Measurements from ENCODE around the gene FNTB. TPM values are rescaled to one million over a fixed set of nuclear protein-coding genes. Genes with fewer than 3 reads are reported as not detected.
"Not testable (repeated sequence)": the region's sequence is repeated elsewhere in the genome, so short reads cannot be mapped to it uniquely, and the experiment has no call there.

Gene FNTB
- polyA plus RNA-seq, 3 donors from 2014 or later, result 1.0 to 5.2 (median 1.6) TPM

DNA sequence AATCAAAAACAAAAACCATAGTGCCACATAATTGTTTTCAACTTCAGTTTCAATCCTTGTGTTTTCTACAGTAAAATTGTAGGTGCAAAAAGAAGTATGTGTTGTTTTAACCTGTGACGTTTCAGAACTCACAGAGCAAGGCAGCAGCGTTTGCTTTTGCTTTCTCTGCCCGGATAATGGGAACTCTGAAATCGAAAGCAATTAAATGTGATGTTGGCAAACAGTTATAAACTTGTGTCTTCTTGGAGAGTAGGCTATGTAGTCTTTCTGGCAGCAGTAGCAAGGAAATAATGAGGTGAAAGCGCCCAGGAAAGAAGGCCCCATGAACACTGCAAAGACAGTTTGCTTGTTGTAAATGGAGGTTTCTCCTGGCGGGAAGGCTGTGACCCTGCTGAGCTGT is 39.1 kb downstream of the FNTB start:
- Mint-ChIP-seq H3K4me1 (no peaks in the 10 kb centered on the region), H3K36me3 (peaks cover 0 to 31% (median 24%) of the 10 kb centered on the region in 3 donors), H3K27me3 (ENCODE audit: low read depth in 3 of 3) (peaks cover 0 to 1% (median 0%) of the 10 kb centered on the region in 3 donors), H3K9me3 (no peaks in the 10 kb centered on the region), H3K27ac (no peak overlapping the region), H3K4me3 (no peak overlapping the region)
- DNase-seq, result no peak

DNA sequence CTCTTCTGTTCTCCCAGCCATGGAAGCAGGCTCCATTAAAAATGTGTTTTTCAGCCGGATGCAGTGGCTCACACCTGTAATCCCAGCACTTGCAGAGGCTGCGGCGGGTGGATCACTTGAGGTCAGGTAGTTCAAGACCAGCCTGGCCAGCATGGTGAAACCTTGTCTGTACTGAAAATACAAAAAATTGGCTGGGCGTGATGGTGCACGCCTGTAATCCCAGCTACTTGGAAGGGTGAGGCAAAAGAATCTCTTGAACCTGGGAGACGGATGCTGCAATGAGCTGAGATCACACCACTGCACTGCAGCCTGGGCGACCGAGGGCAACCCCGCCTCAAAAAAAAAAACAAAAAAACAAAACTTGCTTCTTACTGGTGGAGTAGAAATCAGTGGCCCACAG is 39.8 kb downstream of the FNTB start:
- no peak overlapping the region for H3K4me3 Mint-ChIP-seq

DNA sequence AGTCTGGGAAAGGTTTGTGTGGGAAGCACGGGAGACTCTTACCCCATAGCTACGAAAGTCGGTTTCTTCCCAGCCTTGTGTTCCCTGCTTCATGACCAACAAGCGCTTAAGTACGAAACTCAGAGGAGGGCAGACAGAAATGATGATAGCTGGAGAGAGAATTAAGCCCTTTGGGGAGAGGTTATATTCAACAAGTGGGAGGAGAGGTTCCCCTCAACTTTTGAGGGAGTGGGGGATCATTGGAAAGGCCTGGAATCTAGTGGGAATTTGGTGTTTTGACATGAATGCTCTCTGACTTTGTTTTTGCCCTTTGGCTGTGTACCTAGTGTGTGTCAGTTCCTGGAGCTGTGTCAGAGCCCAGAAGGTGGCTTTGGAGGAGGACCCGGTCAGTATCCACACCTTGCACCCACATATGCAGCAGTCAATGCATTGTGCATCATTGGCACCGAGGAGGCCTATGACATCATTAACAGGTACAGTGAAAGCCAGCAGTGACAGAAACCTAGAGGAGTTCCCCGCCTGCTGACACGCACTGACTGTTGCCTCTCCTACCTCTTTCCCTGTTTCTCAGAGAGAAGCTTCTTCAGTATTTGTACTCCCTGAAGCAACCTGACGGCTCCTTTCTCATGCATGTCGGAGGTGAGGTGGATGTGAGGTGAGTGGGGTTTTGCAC is 40.6 kb downstream of the FNTB start:
- Mint-ChIP-seq H3K9me3 (no peaks in the 10 kb centered on the region), H3K27ac (no peak overlapping the region), H3K36me3 (peaks cover 4 to 36% (median 29%) of the 10 kb centered on the region in 3 donors), H3K27me3 (ENCODE audit: low read depth in 3 of 3) (peaks cover 0 to 1% (median 0%) of the 10 kb centered on the region in 3 donors), H3K4me3 (no peak overlapping the region), H3K4me1 (no peaks in the 10 kb centered on the region)
- no peak for DNase-seq

More for the DNA sequence above, 39.8 kb downstream of the FNTB start:
- no peak for DNase-seq
- Mint-ChIP-seq H3K27me3 (ENCODE audit: low read depth in 3 of 3) (peaks cover 0 to 1% (median 0%) of the 10 kb centered on the region in 3 donors), H3K9me3 (no peaks in the 10 kb centered on the region), H3K36me3 (peaks cover 0 to 34% (median 24%) of the 10 kb centered on the region in 3 donors), H3K4me1 (no peaks in the 10 kb centered on the region), H3K27ac (no peak overlapping the region)

DNA sequence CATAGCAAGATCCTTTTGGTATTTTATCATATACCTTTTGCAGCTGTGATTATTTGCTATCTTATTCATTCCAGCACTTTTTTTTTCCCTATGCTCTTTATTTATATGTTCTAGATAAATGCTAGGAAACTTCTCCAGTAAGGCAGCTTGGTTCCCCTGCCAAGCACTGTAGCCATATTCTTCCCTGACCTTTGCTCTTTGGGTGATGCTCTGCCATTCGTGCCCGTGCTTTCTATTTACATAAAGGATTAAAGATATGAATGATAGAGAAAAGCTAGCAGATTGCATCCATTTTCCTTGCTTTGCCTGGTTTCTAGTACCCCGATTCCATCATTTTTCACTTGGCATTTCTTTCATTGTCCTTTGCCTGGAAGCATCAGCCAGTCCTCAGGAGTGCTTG is 42.2 kb downstream of the FNTB start:
- H3K4me3 Mint-ChIP-seq, result no peak overlapping the region
- H3K36me3 Mint-ChIP-seq, result peaks cover 8 to 46% (median 34%) of the 10 kb centered on the region in 3 donors
- H3K27me3 Mint-ChIP-seq (ENCODE audit: low read depth in 3 of 3), result peaks cover 0 to 3% (median 0%) of the 10 kb centered on the region in 3 donors
- no peak for DNase-seq
- no peak overlapping the region for H3K27ac Mint-ChIP-seq
- no peaks in the 10 kb centered on the region for H3K9me3 Mint-ChIP-seq
- H3K4me1 Mint-ChIP-seq, result no peaks in the 10 kb centered on the region

DNA sequence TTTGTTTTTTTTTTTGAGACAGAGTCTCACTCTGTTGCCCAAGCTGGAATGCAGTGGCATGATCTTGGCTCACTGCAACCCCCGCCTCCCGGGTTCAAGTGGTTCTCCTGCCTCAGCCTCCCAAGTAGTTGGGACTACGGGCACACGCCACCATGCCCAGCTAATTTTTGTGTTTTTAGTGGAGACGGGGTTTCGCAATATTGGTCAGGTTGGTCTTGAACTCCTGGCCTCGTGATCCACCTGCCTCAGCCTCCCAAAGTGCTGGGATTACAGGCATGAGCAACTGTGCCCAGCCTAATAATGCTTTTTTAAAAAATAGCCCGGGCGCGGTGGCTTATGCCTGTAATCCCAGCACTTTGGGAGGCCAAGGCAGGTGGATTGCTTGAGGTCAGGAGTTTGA is 44.6 kb downstream of the FNTB start:
- H3K36me3 Mint-ChIP-seq, result peaks cover 8 to 46% (median 41%) of the 10 kb centered on the region in 3 donors
- H3K4me1 Mint-ChIP-seq; DNase-seq; H3K9me3 Mint-ChIP-seq; H3K27ac Mint-ChIP-seq; H3K27me3 Mint-ChIP-seq (ENCODE audit: low read depth in 3 of 3); H3K4me3 Mint-ChIP-seq: not testable (repeated sequence)

DNA sequence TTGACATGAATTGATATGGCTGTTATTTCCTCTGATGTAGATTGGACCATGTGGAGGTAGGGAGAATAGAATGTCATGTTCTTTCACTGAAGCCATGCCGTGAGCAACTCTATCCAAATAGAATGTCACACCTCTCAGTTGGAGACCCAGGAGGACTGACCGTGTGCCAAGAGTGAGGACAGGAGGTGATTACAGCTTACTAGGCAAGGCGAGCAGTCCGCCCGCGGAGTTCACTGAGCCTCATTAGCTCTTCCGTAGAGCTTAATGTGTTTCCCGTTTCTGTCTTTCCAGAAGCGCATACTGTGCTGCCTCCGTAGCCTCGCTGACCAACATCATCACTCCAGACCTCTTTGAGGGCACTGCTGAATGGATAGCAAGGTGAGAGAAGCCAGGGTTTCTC is 45.6 kb downstream of the FNTB start:
- H3K27ac Mint-ChIP-seq, result no peak overlapping the region
- no peak for DNase-seq

DNA sequence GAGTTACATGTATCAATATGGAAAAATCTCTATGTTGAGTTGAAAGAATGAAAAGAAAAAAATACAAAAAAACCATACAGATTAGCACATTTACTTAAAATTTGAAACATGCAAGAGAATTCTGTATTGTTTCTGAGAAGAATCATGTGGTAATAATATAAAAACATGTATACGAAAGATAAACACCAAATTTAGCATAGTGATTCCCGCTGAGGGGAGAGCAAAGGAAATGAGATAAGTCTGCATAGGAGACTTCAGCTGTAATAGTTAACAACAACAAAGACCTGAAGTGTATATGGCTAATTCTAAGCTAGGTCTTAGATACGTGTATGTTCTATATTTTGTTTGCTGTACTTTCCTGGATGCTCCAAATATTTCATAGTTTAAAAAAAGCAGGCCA is 46.5 kb downstream of the FNTB start:
- Mint-ChIP-seq H3K27ac (no peak overlapping the region), H3K27me3 (ENCODE audit: low read depth in 3 of 3) (peaks cover 0 to 2% (median 0%) of the 10 kb centered on the region in 3 donors), H3K4me1 (no peaks in the 10 kb centered on the region), H3K4me3 (no peak overlapping the region), H3K36me3 (peaks cover 8 to 35% (median 34%) of the 10 kb centered on the region in 3 donors), H3K9me3 (no peaks in the 10 kb centered on the region)
- DNase-seq, result no peak

More for the DNA sequence above, 45.6 kb downstream of the FNTB start:
- Mint-ChIP-seq H3K9me3 (no peaks in the 10 kb centered on the region), H3K4me1 (no peaks in the 10 kb centered on the region), H3K27me3 (ENCODE audit: low read depth in 3 of 3) (peaks cover 0 to 2% (median 0%) of the 10 kb centered on the region in 3 donors), H3K4me3 (no peak overlapping the region), H3K36me3 (peaks cover 8 to 42% (median 36%) of the 10 kb centered on the region in 3 donors)

DNA sequence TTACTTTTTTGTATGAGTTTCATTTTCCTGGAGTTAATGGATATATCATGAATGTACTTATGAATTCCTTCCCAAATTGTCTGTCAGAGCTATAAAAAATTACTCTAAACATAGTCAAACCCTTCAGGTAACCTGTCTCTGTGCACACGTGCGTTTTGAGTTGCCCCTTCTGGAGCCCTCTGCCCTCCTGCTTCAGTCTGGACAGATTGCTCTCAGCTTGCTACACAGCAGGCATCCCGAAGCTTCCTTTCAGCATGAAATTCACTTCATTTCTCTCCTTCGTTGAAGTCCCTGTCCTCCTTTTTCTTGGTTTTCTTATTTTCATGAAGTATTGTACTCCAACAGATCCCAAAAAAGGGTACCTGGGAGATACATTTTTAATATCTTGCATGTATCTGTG is 47.3 kb downstream of the FNTB start:
- DNase-seq, result no peak
- H3K27ac Mint-ChIP-seq, result no peak overlapping the region
- no peaks in the 10 kb centered on the region for H3K4me1 Mint-ChIP-seq
- H3K27me3 Mint-ChIP-seq (ENCODE audit: low read depth in 3 of 3), result peaks cover 0 to 2% (median 0%) of the 10 kb centered on the region in 3 donors
- H3K36me3 Mint-ChIP-seq, result peaks cover 11 to 35% (median 33%) of the 10 kb centered on the region in 3 donors
- H3K9me3 Mint-ChIP-seq, result no peaks in the 10 kb centered on the region
- H3K4me3 Mint-ChIP-seq, result no peak overlapping the region

DNA sequence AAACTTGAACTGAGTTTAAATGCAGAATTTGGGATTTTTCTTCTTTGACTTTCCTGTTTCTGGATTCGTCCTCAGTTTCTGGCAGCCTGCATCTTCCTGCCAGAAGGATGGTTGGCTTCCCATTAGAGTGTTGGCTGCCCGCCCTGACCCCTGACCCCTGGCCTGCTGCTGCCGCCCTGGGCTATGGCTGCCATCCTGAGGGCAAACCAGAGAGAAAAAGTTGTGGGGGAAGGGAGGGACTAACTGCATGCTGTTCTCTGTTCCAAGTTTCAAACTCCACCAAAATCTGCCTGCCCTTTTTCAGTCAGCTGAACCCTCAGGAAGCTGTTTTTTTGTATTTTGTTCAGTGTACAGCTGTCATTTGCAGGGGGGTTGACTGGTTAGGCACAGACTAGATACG is 48.4 kb downstream of the FNTB start:
- Mint-ChIP-seq H3K27me3 (ENCODE audit: low read depth in 3 of 3) (peaks cover 0 to 2% (median 0%) of the 10 kb centered on the region in 3 donors), H3K36me3 (peaks cover 11 to 25% (median 23%) of the 10 kb centered on the region in 3 donors), H3K27ac (no peak overlapping the region), H3K9me3 (no peaks in the 10 kb centered on the region), H3K4me3 (no peak overlapping the region), H3K4me1 (no peaks in the 10 kb centered on the region)
- no peak for DNase-seq

DNA sequence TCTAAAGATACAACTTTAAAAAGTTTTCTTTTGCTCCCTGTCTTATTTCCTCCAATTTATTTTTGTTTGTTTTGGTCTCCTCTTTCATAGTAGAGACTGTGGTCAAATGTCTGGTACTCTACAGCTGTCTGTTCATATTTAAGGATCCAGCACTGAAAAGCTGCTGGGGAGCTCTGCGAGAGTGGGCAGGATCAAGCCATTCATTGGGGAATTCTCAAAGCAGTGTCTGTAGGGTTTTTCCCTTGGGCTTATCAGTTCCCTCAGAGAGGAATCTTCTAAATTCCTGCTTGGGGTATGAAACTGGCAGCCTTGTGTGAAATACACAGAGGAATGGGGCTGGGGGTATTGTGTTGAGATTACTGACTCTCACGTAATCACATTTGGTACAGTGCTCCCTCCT is 52.3 kb downstream of the FNTB start:
- no peak overlapping the region for H3K27ac Mint-ChIP-seq
- DNase-seq, result no peak
- H3K9me3 Mint-ChIP-seq, result no peaks in the 10 kb centered on the region
- H3K4me1 Mint-ChIP-seq, result peaks cover 2% of the 10 kb centered on the region in 2 donors
- peaks cover 8 to 22% (median 12%) of the 10 kb centered on the region in 3 donors for H3K36me3 Mint-ChIP-seq
- H3K4me3 Mint-ChIP-seq, result no peak overlapping the region
- H3K27me3 Mint-ChIP-seq (ENCODE audit: low read depth in 3 of 3), result peaks cover 0 to 2% (median 0%) of the 10 kb centered on the region in 3 donors

DNA sequence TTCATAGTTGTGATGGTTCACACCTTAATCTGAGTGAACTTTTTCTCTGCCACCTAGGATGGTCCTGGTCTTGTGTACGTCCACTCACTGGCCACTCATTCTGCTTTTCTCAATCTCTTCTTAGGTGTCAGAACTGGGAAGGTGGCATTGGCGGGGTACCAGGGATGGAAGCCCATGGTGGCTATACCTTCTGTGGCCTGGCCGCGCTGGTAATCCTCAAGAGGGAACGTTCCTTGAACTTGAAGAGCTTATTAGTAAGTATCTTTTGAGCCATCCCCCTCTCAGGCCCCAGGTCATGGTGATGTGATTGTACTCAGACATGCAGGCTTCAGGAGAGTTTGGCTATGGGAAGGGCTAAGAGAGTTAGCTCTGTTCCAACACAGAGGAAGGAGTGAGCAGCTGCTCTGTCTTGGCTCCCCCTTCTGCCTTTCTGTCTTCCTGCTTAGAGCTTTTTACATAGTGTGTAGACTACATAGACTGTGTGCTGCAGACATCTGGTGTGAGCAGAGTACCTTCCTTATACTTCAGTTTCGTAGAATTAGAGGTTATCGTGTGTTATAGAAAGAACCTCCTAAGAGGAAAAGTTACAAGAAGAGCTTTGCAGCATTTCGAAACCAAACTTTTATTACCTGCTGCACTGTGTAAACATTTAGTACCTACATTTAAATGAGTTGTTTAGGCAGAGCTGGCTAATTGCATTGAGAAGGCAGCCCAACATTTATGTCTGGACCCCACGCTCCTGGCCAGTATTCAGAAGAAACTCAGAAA is 54.2 kb downstream of the FNTB start:
- Mint-ChIP-seq H3K27ac (no peak overlapping the region), H3K4me1 (peaks cover 13 to 14% of the 10 kb centered on the region in 2 donors), H3K9me3 (no peaks in the 10 kb centered on the region), H3K27me3 (ENCODE audit: low read depth in 3 of 3) (peaks cover 0 to 2% (median 0%) of the 10 kb centered on the region in 3 donors), H3K36me3 (peaks cover 5 to 27% (median 12%) of the 10 kb centered on the region in 3 donors), H3K4me3 (no peak overlapping the region)
- DNase-seq, result no peak

DNA sequence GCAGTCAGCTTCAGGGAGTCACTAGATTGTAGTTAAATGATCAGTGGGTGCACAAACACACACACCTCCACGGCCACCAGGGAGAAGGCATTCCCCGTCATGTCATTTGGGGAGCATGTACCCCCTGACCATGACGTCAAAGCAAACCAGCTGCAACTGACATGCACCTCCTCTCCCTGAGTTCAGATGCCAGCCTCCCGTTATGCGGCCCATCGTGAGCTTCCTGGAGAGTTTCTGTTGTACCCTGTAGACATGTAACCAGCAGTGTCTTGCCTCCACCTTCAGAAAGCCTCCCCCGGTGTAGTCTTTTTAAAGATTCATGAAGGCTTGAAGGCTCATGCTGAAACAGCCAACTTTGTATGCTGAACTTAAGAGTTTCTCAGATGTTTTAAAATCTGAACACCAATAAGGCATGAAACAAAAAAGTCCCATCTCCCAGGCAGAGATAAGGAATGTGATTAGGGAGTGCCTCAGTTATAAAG is 54.8 kb downstream of the FNTB start:
- H3K36me3 Mint-ChIP-seq, result peaks cover 7 to 27% (median 12%) of the 10 kb centered on the region in 3 donors
- H3K27ac Mint-ChIP-seq, result no peak overlapping the region
- H3K9me3 Mint-ChIP-seq, result no peaks in the 10 kb centered on the region
- no peak for DNase-seq
- H3K4me3 Mint-ChIP-seq, result no peak overlapping the region
- peaks cover 0 to 2% (median 0%) of the 10 kb centered on the region in 3 donors for H3K27me3 Mint-ChIP-seq (ENCODE audit: low read depth in 3 of 3)
- H3K4me1 Mint-ChIP-seq, result peaks cover 13 to 15% of the 10 kb centered on the region in 2 donors

DNA sequence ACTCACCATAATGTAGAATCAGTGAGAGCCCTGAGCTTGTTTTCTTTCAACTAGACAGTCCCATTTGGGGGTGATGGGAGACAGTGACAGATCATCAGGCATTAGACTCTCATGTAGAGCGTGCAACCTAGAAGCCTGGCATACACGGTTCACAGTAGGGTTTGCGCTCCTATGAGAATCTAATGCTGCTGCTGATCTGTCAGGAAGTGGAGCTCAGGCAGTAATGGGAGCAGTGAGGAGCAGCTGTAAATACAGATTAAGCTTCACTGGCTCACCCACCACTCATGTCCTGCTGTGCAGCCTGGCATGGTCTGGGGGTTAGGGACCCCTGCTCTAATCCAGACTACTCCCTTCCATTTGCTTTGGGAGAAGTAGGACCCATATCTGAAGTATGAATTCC is 55.6 kb downstream of the FNTB start:
- no peak for DNase-seq
- H3K4me1 Mint-ChIP-seq, result peaks cover 15 to 16% of the 10 kb centered on the region in 2 donors
- peaks cover 0 to 2% (median 0%) of the 10 kb centered on the region in 3 donors for H3K27me3 Mint-ChIP-seq (ENCODE audit: low read depth in 3 of 3)
- peaks cover 12 to 29% (median 12%) of the 10 kb centered on the region in 3 donors for H3K36me3 Mint-ChIP-seq
- no peak overlapping the region for H3K4me3 Mint-ChIP-seq
- no peaks in the 10 kb centered on the region for H3K9me3 Mint-ChIP-seq
- no peak overlapping the region for H3K27ac Mint-ChIP-seq

All from immature natural killer cell (primary cell).